HG02938 (cell line): Measurements from ENCODE around the gene BCL2L12.

Experiments
- ATAC-seq: cut with Tn5 transposase; IDR thresholded peaks from one replicate; pipeline ENCODE4 v1.9.1; 2021; ENCODE audit warnings: mild to moderate bottlenecking, moderate library complexity; ENCODE audit not compliant: unreplicated experiment

Gene BCL2L12

GRCh38 chr19:49662011-49662410 is 3.7 kb upstream of the BCL2L12 start:
- no peak for ATAC-seq

- ATAC-seq = no peak
Observed at GRCh38 chr19:49663224-49663623, 2.5 kb upstream of the BCL2L12 start.

GRCh38 chr19:49664171-49665035 is 1.3 kb upstream of the BCL2L12 start:
- ATAC-seq = no peak

GRCh38 chr19:49665036-49665350 is 740 bp upstream of the BCL2L12 start:
- no peak for ATAC-seq

GRCh38 chr19:49666120-49666444 is 349 bp downstream of the BCL2L12 start:
- peak; percentile 3 for ATAC-seq

- no peak for ATAC-seq
Observed at GRCh38 chr19:49667473-49667872, 1.7 kb downstream of the BCL2L12 start.

- no peak for ATAC-seq
Observed at GRCh38 chr19:49669516-49669915, 3.8 kb downstream of the BCL2L12 start.

- no peak for ATAC-seq
Observed at GRCh38 chr19:49672131-49672919, 6.6 kb downstream of the BCL2L12 start.

GRCh38 chr19:49676136-49676783 is 10.5 kb downstream of the BCL2L12 start:
- peak; percentile 11 for ATAC-seq

- ATAC-seq = peak; percentile 69
Observed at GRCh38 chr19:49676784-49677230, 11.1 kb downstream of the BCL2L12 start.

- ATAC-seq = no peak
Observed at GRCh38 chr19:49677231-49677900, 11.6 kb downstream of the BCL2L12 start, which contains the start of gene PRMT1. TSS of gene PRMT1 (plus strand) at chr19:49677271. CDS start at chr19:49677281, 10 bp downstream.

GRCh38 chr19:49677901-49678674 is 12.4 kb downstream of the BCL2L12 start:
- no peak for ATAC-seq

- ATAC-seq = no peak
Observed at GRCh38 chr19:49678985-49679770, 13.4 kb downstream of the BCL2L12 start.

- ATAC-seq = no peak
Observed at GRCh38 chr19:49679771-49680413, 14.2 kb downstream of the BCL2L12 start.

- no peak for ATAC-seq
Observed at GRCh38 chr19:49680421-49681351, 15.0 kb downstream of the BCL2L12 start.

- ATAC-seq = no peak
Observed at GRCh38 chr19:49681830-49682229, 16.1 kb downstream of the BCL2L12 start.

- ATAC-seq = no peak
Observed at GRCh38 chr19:49682274-49682673, 16.5 kb downstream of the BCL2L12 start.

- ATAC-seq = no peak
Observed at GRCh38 chr19:49683814-49684250, 18.1 kb downstream of the BCL2L12 start.
